ENCODE measurements around the gene CNMD.

DNA sequence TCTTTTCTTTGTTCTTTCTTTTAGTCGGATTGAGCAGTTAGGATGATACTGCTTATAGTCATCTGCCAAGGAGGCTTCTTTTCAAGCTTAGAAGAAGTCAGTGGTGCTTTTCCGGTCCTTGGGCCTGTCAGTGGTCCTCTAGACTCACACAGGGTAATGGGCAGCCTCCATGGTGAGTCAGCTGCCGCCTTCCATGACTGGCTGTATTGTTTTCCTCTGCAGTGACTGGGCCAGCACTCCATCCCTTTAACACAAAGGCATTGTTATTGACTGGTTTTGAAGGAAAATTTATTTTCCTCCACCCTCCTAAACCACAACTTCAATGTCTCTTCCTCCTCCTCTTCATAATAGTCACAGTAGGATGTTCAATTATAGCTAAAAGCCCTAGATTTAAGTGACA is 47.1 kb upstream of the CNMD start:
- TF ChIP-seq, protein P1, sequence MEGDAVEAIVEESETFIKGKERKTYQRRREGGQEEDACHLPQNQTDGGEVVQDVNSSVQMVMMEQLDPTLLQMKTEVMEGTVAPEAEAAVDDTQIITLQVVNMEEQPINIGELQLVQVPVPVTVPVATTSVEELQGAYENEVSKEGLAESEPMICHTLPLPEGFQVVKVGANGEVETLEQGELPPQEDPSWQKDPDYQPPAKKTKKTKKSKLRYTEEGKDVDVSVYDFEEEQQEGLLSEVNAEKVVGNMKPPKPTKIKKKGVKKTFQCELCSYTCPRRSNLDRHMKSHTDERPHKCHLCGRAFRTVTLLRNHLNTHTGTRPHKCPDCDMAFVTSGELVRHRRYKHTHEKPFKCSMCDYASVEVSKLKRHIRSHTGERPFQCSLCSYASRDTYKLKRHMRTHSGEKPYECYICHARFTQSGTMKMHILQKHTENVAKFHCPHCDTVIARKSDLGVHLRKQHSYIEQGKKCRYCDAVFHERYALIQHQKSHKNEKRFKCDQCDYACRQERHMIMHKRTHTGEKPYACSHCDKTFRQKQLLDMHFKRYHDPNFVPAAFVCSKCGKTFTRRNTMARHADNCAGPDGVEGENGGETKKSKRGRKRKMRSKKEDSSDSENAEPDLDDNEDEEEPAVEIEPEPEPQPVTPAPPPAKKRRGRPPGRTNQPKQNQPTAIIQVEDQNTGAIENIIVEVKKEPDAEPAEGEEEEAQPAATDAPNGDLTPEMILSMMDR (IDR thresholded peaks at IDR 0.05): no peak
- no peak for TF ChIP-seq POLR2A (IDR thresholded peaks at IDR 0.05)

Data from right lobe of liver (tissue), 4 donors.